Measurements from ENCODE around the gene LCN6.

LCN6 gene

DNA sequence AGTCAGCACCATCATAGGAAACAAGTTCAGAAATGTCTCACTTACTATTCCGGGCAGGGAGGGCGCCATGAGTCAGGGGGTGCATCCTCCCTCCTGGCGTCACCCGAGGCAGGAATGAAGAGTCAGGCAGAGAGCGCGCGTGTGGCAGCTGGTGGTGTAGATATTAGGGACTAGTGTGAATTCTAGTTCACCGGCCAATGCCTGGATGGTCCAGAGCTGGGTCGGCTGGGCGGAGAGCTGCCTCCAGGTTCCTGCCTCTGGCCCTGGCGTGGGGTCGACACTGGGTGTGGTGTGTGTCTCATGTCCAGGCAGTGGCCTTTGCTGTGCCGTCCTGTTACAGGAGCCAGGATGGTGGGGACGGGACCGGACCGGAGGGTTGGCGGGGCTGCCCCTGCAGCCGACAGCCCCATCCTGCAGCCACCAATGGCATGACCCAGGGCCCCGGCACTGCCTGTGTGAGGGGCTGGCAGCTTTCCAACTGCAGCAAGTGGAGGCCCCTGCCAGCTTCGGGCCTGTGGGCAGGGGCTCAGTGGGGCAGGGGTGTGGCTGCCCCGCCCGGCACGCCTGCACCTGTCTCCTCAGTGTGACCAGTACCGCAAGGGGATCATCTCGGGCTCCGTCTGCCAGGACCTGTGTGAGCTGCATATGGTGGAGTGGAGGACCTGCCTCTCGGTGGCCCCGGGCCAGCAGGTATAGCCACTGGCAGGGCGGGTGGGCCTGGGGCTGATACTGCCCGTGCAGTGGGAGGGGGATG is 26.8 kb downstream of the LCN6 start:
- peak; percentile 36 for DNase-seq (ENCODE audit: low spot score)
- TF ChIP-seq, protein P1, sequence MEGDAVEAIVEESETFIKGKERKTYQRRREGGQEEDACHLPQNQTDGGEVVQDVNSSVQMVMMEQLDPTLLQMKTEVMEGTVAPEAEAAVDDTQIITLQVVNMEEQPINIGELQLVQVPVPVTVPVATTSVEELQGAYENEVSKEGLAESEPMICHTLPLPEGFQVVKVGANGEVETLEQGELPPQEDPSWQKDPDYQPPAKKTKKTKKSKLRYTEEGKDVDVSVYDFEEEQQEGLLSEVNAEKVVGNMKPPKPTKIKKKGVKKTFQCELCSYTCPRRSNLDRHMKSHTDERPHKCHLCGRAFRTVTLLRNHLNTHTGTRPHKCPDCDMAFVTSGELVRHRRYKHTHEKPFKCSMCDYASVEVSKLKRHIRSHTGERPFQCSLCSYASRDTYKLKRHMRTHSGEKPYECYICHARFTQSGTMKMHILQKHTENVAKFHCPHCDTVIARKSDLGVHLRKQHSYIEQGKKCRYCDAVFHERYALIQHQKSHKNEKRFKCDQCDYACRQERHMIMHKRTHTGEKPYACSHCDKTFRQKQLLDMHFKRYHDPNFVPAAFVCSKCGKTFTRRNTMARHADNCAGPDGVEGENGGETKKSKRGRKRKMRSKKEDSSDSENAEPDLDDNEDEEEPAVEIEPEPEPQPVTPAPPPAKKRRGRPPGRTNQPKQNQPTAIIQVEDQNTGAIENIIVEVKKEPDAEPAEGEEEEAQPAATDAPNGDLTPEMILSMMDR (IDR thresholded peaks at IDR 0.05; ENCODE audit: extremely low read depth, missing control alignments) = no peak

DNA sequence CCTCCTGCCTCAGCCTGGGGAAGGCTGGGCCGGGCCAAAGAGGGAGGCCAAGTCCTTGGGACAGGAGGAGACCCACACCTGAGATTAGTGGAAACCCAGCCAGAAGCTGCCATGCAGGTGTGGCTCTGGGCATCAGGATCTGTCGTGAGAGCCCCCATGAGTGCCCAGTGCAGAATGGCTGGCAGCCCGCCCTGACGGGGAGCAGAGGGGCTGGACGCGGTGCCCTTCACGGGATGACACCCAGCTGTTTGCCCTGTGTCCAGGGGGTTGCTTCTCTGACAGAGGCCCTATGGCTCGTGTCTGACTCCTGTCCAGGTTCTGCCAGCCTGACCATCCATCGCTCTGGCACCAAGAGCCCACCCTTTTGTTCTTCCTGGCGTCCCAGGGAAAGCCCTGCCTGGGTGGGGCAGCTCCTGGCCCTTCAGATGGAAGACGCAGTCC is 27.4 kb downstream of the LCN6 start:
- TF ChIP-seq, protein P1 (IDR thresholded peaks at IDR 0.05; ENCODE audit: extremely low read depth, missing control alignments) = no peak
- DNase-seq (ENCODE audit: low spot score) = peak; percentile 46

GRCh38 chr9:136720251-136720897 is 28.0 kb downstream of the LCN6 start:
- peak; percentile 42 for DNase-seq (ENCODE audit: low spot score)
- TF ChIP-seq, protein P1 (IDR thresholded peaks at IDR 0.05; ENCODE audit: extremely low read depth, missing control alignments) = no peak

- TF ChIP-seq, protein P1 (IDR thresholded peaks at IDR 0.05; ENCODE audit: extremely low read depth, missing control alignments) = no peak
- DNase-seq (ENCODE audit: low spot score) = peak; percentile 60
These were observed 29.0 kb downstream of the LCN6 start for GRCh38 chr9:136719195-136719880.

- TF ChIP-seq, protein P1 (IDR thresholded peaks at IDR 0.05; ENCODE audit: extremely low read depth, missing control alignments) = no peak
- peak; percentile 32 for DNase-seq (ENCODE audit: low spot score)
These were observed 29.8 kb downstream of the LCN6 start for GRCh38 chr9:136718345-136719194.

DNA sequence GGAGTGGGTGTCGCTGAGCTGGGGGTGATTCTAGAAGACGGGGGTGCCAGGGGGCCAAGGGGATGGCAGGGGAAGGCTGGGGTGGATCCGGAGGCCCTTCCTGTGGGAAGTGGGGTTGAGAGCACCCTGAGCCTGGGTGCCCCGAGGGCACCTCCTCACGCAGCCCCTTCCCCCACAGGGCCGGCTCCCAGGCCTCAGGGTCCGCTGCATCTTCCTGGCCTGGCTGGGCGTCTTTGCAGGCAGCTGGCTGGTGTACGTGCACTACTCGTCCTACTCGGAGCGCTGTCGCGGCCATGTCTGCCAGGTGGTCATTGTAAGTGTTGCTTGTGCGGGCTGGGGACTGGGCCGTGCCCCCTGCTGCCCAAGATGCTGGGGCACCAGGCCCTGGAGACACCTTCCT is 30.9 kb downstream of the LCN6 start:
- DNase-seq (ENCODE audit: low spot score) = no peak
- TF ChIP-seq, protein P1 (IDR thresholded peaks at IDR 0.05; ENCODE audit: extremely low read depth, missing control alignments) = no peak

All from GM20000 (cell line).